PC-3 (cell line): ENCODE measurements around the gene UBQLN3.

Experiments used
- CTCF ChIP-seq: fragments of 300-600 bp; sonication (generic); conservative IDR thresholded peaks from 2 replicates; pipeline ENCODE4 v1.5.1; 2017; ENCODE audit warnings: antibody characterized with exemption, low read depth, mild to moderate bottlenecking, low read length
- EZH2phosphoT487 ChIP-seq: fragments of 300-600 bp; sonication (generic); IDR thresholded peaks from 2 replicates; pipeline ENCODE4 v1.6.1; 2018; ENCODE audit warnings: mild to moderate bottlenecking, antibody characterized with exemption, low read length, borderline replicate concordance

DNA sequence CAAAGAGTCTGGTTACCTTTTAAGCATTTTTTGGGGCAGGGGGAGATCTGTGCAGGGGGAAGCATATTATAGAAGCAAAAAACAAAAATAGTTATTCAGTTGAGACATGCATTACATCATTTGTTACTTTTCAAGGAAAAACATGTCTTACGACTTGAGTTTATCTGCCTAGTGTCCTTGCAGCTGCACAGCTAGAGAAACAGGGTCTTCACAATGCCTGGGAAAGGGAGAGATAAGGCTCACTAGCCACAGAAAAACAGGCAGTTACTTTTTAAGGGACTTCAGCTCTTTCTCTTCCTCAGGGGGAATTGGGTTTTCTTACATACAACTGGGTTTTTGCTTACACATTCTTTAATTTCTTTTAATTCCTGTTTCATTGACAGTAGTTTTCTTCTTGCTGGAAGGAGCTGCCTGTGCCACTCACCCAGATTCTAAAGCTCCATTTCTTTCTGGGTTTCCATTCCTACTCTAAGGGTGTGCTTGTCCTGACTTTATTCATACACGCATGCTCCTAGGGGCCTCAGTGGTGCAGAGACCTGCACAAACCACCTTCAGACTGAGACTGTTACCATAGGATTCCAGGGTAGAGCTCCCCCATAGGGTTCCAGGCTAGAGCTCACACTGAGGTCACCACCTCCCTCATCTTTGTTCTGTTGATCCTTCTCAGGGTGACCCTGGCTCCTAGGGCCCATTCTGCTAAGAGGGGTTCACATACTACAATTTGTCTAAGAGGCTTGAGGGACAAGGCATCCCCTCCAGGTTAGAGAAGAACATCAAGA is 21.5 kb upstream of the UBQLN3 start:
- TF ChIP-seq CTCF (no peak), EZH2phosphoT487 (no peak)
